Right lobe of liver (tissue), 6 donors: Measurements from ENCODE around the gene EMX1. TPM values are rescaled to one million over a fixed set of nuclear protein-coding genes. Genes with fewer than 3 reads are reported as not detected.

ENCODE experiments used
- ATAC-seq, 4 donors: fragments of 200-7000 bp; cut with Tn5 transposase; one replicate each; pipeline ENCODE4 v1.9.1; 2020; ENCODE audit warnings: mild to moderate bottlenecking in 4 of 4, moderate library complexity in 4 of 4
- DNase-seq, 3 donors: peaks; one replicate each; pipeline ENCODE4 v3.0.0-alpha.2; 2020
- H3K27ac ChIP-seq, 3 donors: fragments of 200-600 bp; one replicate each; pipeline ENCODE4 v1.8.0; 2022
- H3K27me3 ChIP-seq, 2 donors: fragments of 200-600 bp; one replicate each; pipeline ENCODE4 v1.8.0; 2022
- H3K36me3 ChIP-seq, 4 donors: fragments of 200-600 bp; sonication (generic) in 1 of 4; one replicate each; pipeline versions ENCODE4 v1.5.1 to v1.8.0; 2017 to 2022; ENCODE audit warnings: control low read depth in 1 of 4
- H3K4me1 ChIP-seq, 4 donors: fragments of 200-600 bp; sonication (generic) in 1 of 4; one replicate each; pipeline versions ENCODE4 v1.5.1 to v1.8.0; 2017 to 2022; ENCODE audit warnings: control low read depth in 1 of 4
- H3K4me3 ChIP-seq, 3 donors: fragments of 200-600 bp; one replicate each; pipeline ENCODE4 v1.8.0; 2022
- H3K9me3 ChIP-seq, 4 donors: fragments of 200-600 bp; sonication (generic) in 1 of 4; one replicate each; pipeline versions ENCODE4 v1.5.1 to v1.8.0; 2017 to 2022; ENCODE audit warnings: control low read depth in 1 of 4
- CTCF ChIP-seq, 4 donors: fragments of 200-600 bp in 3 of 4; fragments of 450-650 bp in 1 of 4; IDR thresholded peaks; one replicate each; pipeline versions ENCODE4 v1.5.1 to v1.8.0; 2016 to 2022; ENCODE audit warnings: antibody characterized with exemption in 4 of 4, mild to moderate bottlenecking in 2 of 4
- POLR2A ChIP-seq: fragments of 450-650 bp; IDR thresholded peaks from one replicate; pipeline ENCODE4 v1.6.1; 2017; ENCODE audit warnings: antibody characterized with exemption, mild to moderate bottlenecking
- WGBS: methylation state at CpG from one replicate; pipeline ENCODE4 v1.1.6; 2018; ENCODE audit warnings: low coverage, low lambda C conversion rate; ENCODE audit not compliant: insufficient coverage; ENCODE audit errors: missing lambda C conversion rate; 5-methylcytosine and 5-hydroxymethylcytosine counted together
- intact Hi-C, 2 donors: fragments of 100-400 bp; cut with DNase I; formaldehyde crosslinking; loops; one replicate each; pipeline versions ENCODE4 v1.11.2 to v1.14.1; 2022
- total RNA-seq, 6 experiments: library from RNA; depleted of rRNA in 2 of 6; stranded (reverse); fragments of >200 nt in 2 of 6; fragmentation: NEBNext Ultra II Directional in 3 of 6; extraction: Animal tissue kit (Norgen Biotek cat#: 25700) in 3 of 6; gene quantifications; one replicate each; pipeline versions ENCODE4 v1.1.0 to v1.2.4, GENCODE V29; 2016 to 2023
- donor health status: DM: no; HTN: yes; CAD: no.
- donor health status: DM: no; HTN: no; CAD: no.
- donor health status: DM: no; HTN: no; CAD: no.
- donor health status: DM: no; HTN: yes; CAD: no.
- donor health status: DM: no; HTN: yes; CAD: no.

EMX1 gene
- total RNA-seq, 6 experiments from 2014 or later, result 0.25 to 0.49 (median 0.29) TPM; not detected in 3

- Histone ChIP-seq H3K27me3 (no peaks in the 10 kb centered on the region), H3K36me3 (no peaks in the 10 kb centered on the region), H3K4me1 (no peaks in the 10 kb centered on the region), H3K4me3 (no peak overlapping the region), H3K27ac (no peak overlapping the region), H3K9me3 (no peaks in the 10 kb centered on the region)
- WGBS, result no CpG with 5 or more reads among the region's 15 CpGs
- intact Hi-C loops, result no loop called here
- TF ChIP-seq POLR2A (no peak), CTCF (IDR thresholded peaks at IDR 0.05) (no peak)
- peak; percentile 6 to 16 (median 10) for ATAC-seq
- peak in 1 of 3 donors; percentile 40 for DNase-seq
These were observed 20.0 kb downstream of the EMX1 start for GRCh38 chr2:72937356-72937669.

- no peaks in the 10 kb centered on the region for H3K27me3 ChIP-seq
- no peaks in the 10 kb centered on the region for H3K4me1 ChIP-seq
- no peak for TF ChIP-seq POLR2A
- no peak for TF ChIP-seq CTCF (IDR thresholded peaks at IDR 0.05)
- H3K27ac ChIP-seq, result no peak overlapping the region
- intact Hi-C loops, result no loop called here
- H3K36me3 ChIP-seq, result peaks cover 0 to 7% (median 0%) of the 10 kb centered on the region in 4 donors
- peak in 1 of 3 donors; percentile 41 for DNase-seq
- peak in 1 of 4 donors; percentile 4 for ATAC-seq
- 86% methylated on average over 2 of the region's 5 CpGs for WGBS
- H3K9me3 ChIP-seq, result no peaks in the 10 kb centered on the region
- H3K4me3 ChIP-seq, result no peak overlapping the region
These were observed 21.1 kb downstream of the EMX1 start for GRCh38 chr2:72938455-72938854.

- TF ChIP-seq POLR2A, result no peak
- no peak for TF ChIP-seq CTCF (IDR thresholded peaks at IDR 0.05)
- Histone ChIP-seq H3K27ac (no peak overlapping the region), H3K9me3 (no peaks in the 10 kb centered on the region), H3K27me3 (no peaks in the 10 kb centered on the region), H3K4me1 (no peaks in the 10 kb centered on the region), H3K4me3 (no peak overlapping the region), H3K36me3 (peaks cover 0 to 20% (median 0%) of the 10 kb centered on the region in 4 donors)
- ATAC-seq (no peak), DNase-seq (no peak)
- intact Hi-C loops, result no loop called here
- WGBS, result 76% methylated on average over 3 of the region's 6 CpGs
These were observed 23.0 kb downstream of the EMX1 start for GRCh38 chr2:72940361-72940760.

GRCh38 chr2:72940786-72941185 is 23.5 kb downstream of the EMX1 start:
- H3K4me3 ChIP-seq, result no peak overlapping the region
- TF ChIP-seq POLR2A, result no peak
- TF ChIP-seq CTCF (IDR thresholded peaks at IDR 0.05), result no peak
- no peaks in the 10 kb centered on the region for H3K9me3 ChIP-seq
- no peak overlapping the region for H3K27ac ChIP-seq
- no peaks in the 10 kb centered on the region for H3K4me1 ChIP-seq
- no peak for ATAC-seq
- WGBS, result no CpG with 5 or more reads among the region's 6 CpGs
- no peak for DNase-seq
- H3K27me3 ChIP-seq, result no peaks in the 10 kb centered on the region
- H3K36me3 ChIP-seq, result peaks cover 0 to 20% (median 0%) of the 10 kb centered on the region in 4 donors
- intact Hi-C loops, result no loop called here

- intact Hi-C loops, result no loop called here
- Histone ChIP-seq H3K4me3 (no peak overlapping the region), H3K4me1 (no peaks in the 10 kb centered on the region), H3K27me3 (no peaks in the 10 kb centered on the region), H3K9me3 (no peaks in the 10 kb centered on the region), H3K36me3 (peaks cover 0 to 20% (median 0%) of the 10 kb centered on the region in 4 donors), H3K27ac (no peak overlapping the region)
- TF ChIP-seq POLR2A, result no peak
- TF ChIP-seq CTCF (IDR thresholded peaks at IDR 0.05), result no peak
- no peak for DNase-seq
- no peak for ATAC-seq
- WGBS, result 80% methylated on average over 2 of the region's 8 CpGs
These were observed 25.0 kb downstream of the EMX1 start for GRCh38 chr2:72942293-72942692.
